ENCODE results near the gene PDE4D.

Gene PDE4D

GRCh38 chr5:59348189-59348588 lies 545.3 kb downstream of the PDE4D start:
- DNase-seq: no peak

- no peak for DNase-seq
Measured at GRCh38 chr5:59346982-59347381, 546.5 kb downstream of the PDE4D start.

- DNase-seq: no peak
Measured at GRCh38 chr5:59346514-59346913, 547.0 kb downstream of the PDE4D start.

- no peak for DNase-seq
Measured at GRCh38 chr5:59342181-59342580, 551.3 kb downstream of the PDE4D start.

- no peak for DNase-seq
Measured at GRCh38 chr5:59341760-59342159, 551.8 kb downstream of the PDE4D start.

GRCh38 chr5:59341155-59341554 lies 552.4 kb downstream of the PDE4D start:
- DNase-seq: no peak

GRCh38 chr5:59340637-59341036 lies 552.9 kb downstream of the PDE4D start:
- DNase-seq: no peak

- DNase-seq: no peak
Measured at GRCh38 chr5:59337240-59337639, 556.3 kb downstream of the PDE4D start.

- no peak for DNase-seq
Measured at GRCh38 chr5:59335544-59335943, 558.0 kb downstream of the PDE4D start.

- DNase-seq: no peak
Measured at GRCh38 chr5:59333416-59333815, 560.1 kb downstream of the PDE4D start.

- no peak for DNase-seq
Measured at GRCh38 chr5:59332236-59332973, 561.1 kb downstream of the PDE4D start.

- DNase-seq: no peak
Measured at GRCh38 chr5:59330680-59331079, 562.8 kb downstream of the PDE4D start.

- peak; percentile 36 for DNase-seq
Measured at GRCh38 chr5:59328709-59329296, 564.7 kb downstream of the PDE4D start.

GRCh38 chr5:59327191-59327980 lies 566.1 kb downstream of the PDE4D start:
- DNase-seq: no peak

- no peak for DNase-seq
Measured at GRCh38 chr5:59326596-59326995, 566.9 kb downstream of the PDE4D start.

GRCh38 chr5:59325070-59325469 lies 568.5 kb downstream of the PDE4D start:
- DNase-seq: no peak

- no peak for DNase-seq
Measured at GRCh38 chr5:59322894-59323293, 570.6 kb downstream of the PDE4D start.

- no peak for DNase-seq
Measured at GRCh38 chr5:59322058-59322457, 571.5 kb downstream of the PDE4D start.

- DNase-seq: no peak
Measured at GRCh38 chr5:59321642-59322041, 571.9 kb downstream of the PDE4D start.

- no peak for DNase-seq
Measured at GRCh38 chr5:59320420-59320819, 573.1 kb downstream of the PDE4D start.

- no peak for DNase-seq
Measured at GRCh38 chr5:59319250-59319649, 574.3 kb downstream of the PDE4D start.

GRCh38 chr5:59317774-59318205 lies 575.7 kb downstream of the PDE4D start:
- DNase-seq: no peak

- DNase-seq: no peak
Measured at GRCh38 chr5:59317023-59317773, 576.3 kb downstream of the PDE4D start.

Measured in NCI-H82 (cell line).